Measurements from ENCODE around the gene SSRP1. TPM values are rescaled to one million over a fixed set of nuclear protein-coding genes. Genes with fewer than 3 reads are reported as not detected.

Gene SSRP1
- total and polyA plus RNA-seq, 2 experiments from 2014 or later = 205 to 216 TPM

- H2AFZ ChIP-seq = no peak overlapping the region
- peaks cover 12% of the 10 kb centered on the region for H3K4me1 ChIP-seq (ENCODE audit: insufficient read depth)
Observed at GRCh38 chr11:57290288-57290687, 45.4 kb downstream of the SSRP1 start.

More at GRCh38 chr11:57290288-57290687, 45.4 kb downstream of the SSRP1 start:
- Histone ChIP-seq H3K79me2 (replicated peaks; ENCODE audit: insufficient read depth) (no peaks in the 10 kb centered on the region), H3K9me2 (ENCODE audit: insufficient read depth) (peaks cover 8% of the 10 kb centered on the region; the same call in 1 of the 2 replicates), H3K27me3 (ENCODE audit: insufficient read depth) (no peaks in the 10 kb centered on the region), H4K20me1 (replicated peaks; ENCODE audit: insufficient read depth) (no peaks in the 10 kb centered on the region; the same call in 1 of the 2 replicates), H3K36me3 (ENCODE audit: insufficient read depth) (no peaks in the 10 kb centered on the region), H3F3A (replicated peaks; ENCODE audit: low read depth) (no peaks in the 10 kb centered on the region), H3K27ac (ENCODE audit: low read depth) (no peak overlapping the region), H3K4me3 (no peak overlapping the region), H3K4me2 (no peak overlapping the region)
- Mint-ChIP-seq H3K9me3 (no peaks in the 10 kb centered on the region), H3K36me3 (ENCODE audit: low read depth) (0 out of 3 replicates have a peak, but pooled peaks cover 4% of the 10 kb centered on the region), H3K4me1 (peaks cover 26% of the 10 kb centered on the region), H3K27me3 (ENCODE audit: insufficient read depth, low read depth, poor library complexity) (peaks cover 6% of the 10 kb centered on the region), H3K27ac (no peak overlapping the region), H3K4me3 (no peak overlapping the region)
- no peak for TF ChIP-seq EZH2phosphoT487 (IDR thresholded peaks at IDR 0.05; ENCODE audit: unreplicated experiment)
- TF ChIP-seq ETS1 (IDR thresholded peaks at IDR 0.05) = no peak
- no peak for TF ChIP-seq EZH2 (IDR thresholded peaks at IDR 0.05; ENCODE audit: low read depth, unreplicated experiment)
- TF ChIP-seq POLR2AphosphoS5 (IDR thresholded peaks at IDR 0.05; ENCODE audit: low read depth) = no peak
- TF ChIP-seq REST (IDR thresholded peaks at IDR 0.05; ENCODE audit: unreplicated experiment) = no peak
- no peak for TF ChIP-seq CTCF (conservative IDR thresholded peaks at IDR 0.05; ENCODE audit: low read depth in 2 of 2)
- no peak for ATAC-seq
- DNase-seq (ENCODE audit: low spot score) = no peak
